DMS 273 treated with DMSO at 0.1 percent for 48 hours (cell line): ENCODE measurements around the gene SUN5.
"Not testable (repeated sequence)": the region's sequence is repeated elsewhere in the genome, so short reads cannot be mapped to it uniquely, and the experiment has no call there.

ENCODE experiments used
- DNase-seq: peaks from one replicate; lab custom pipeline; 2025; lab: John Stamatoyannopoulos, UW

SUN5 gene

GRCh38 chr20:32965115-32965514 lies 39.1 kb downstream of the SUN5 start:
- no peak for DNase-seq

- no peak for DNase-seq
Measured at GRCh38 chr20:32964575-32964974, 39.7 kb downstream of the SUN5 start.

GRCh38 chr20:32963176-32963575 lies 41.1 kb downstream of the SUN5 start:
- no peak for DNase-seq

- DNase-seq, result not testable (repeated sequence)
Measured at GRCh38 chr20:32962646-32963045, 41.6 kb downstream of the SUN5 start.

GRCh38 chr20:32962053-32962452 lies 42.2 kb downstream of the SUN5 start:
- no peak for DNase-seq

- no peak for DNase-seq
Measured at GRCh38 chr20:32960849-32961731, 43.1 kb downstream of the SUN5 start.

- no peak for DNase-seq
Measured at GRCh38 chr20:32960222-32960518, 44.1 kb downstream of the SUN5 start.

GRCh38 chr20:32959351-32960221 lies 44.6 kb downstream of the SUN5 start:
- no peak for DNase-seq

- no peak for DNase-seq
Measured at GRCh38 chr20:32958574-32958973, 45.7 kb downstream of the SUN5 start.

- no peak for DNase-seq
Measured at GRCh38 chr20:32957459-32957858, 46.8 kb downstream of the SUN5 start.

- not testable (repeated sequence) for DNase-seq
Measured at GRCh38 chr20:32950539-32950938, 53.7 kb downstream of the SUN5 start.

- DNase-seq, result no peak
Measured at GRCh38 chr20:32946629-32947028, 57.6 kb downstream of the SUN5 start.

GRCh38 chr20:32945710-32946221 lies 58.5 kb downstream of the SUN5 start:
- no peak for DNase-seq

- no peak for DNase-seq
Measured at GRCh38 chr20:32943490-32944052, 60.7 kb downstream of the SUN5 start.

- DNase-seq, result no peak
Measured at GRCh38 chr20:32941155-32941885, 62.9 kb downstream of the SUN5 start.

GRCh38 chr20:32934580-32934979 lies 69.7 kb downstream of the SUN5 start:
- no peak for DNase-seq
